Spleen (tissue), 7 donors: ENCODE measurements around the gene GRM2.

Source experiments
- CTCF ChIP-seq, 11 experiments: fragments of 200-600 bp in 7 of 11; fragments of 450-650 bp in 4 of 11; sonication (generic) in 4 of 11; IDR thresholded peaks in 8 of 11; conservative IDR thresholded peaks in 3 of 11; 1 replicate in 7 of 11; 2 replicates in 4 of 11; pipeline versions ENCODE4 v1.4.0 to v1.8.0; 2016 to 2021; ENCODE audit warnings: antibody characterized with exemption in 11 of 11, inconsistent platforms in 4 of 11, mild to moderate bottlenecking in 1 of 11
- POLR2AphosphoS5 ChIP-seq, 3 donors: sonication (generic); formaldehyde crosslinking; IDR thresholded peaks; one replicate each; pipeline ENCODE4 v1.5.1; 2017; ENCODE audit warnings: antibody characterized with exemption in 3 of 3
- donor health status: DM: no; HTN: no; CAD: no; lungs with moderate emphysema.
- donor health status: DM: no; HTN: no; CAD: no.
- donor health status: DM: no; HTN: no; CAD: no.

GRCh38 chr3:51673802-51674654, 32.8 kb upstream of the GRM2 start:
- TF ChIP-seq CTCF (IDR thresholded peaks at IDR 0.05 in 8 of 11, conservative IDR thresholded peaks at IDR 0.05 in 3 of 11) (no peak), POLR2AphosphoS5 (IDR thresholded peaks at IDR 0.05) (no peak)
